Inflammatory macrophage (primary cell): ENCODE measurements around the gene TMEM190.
"Not testable (repeated sequence)": the region's sequence is repeated elsewhere in the genome, so short reads cannot be mapped to it uniquely, and the experiment has no call there.

Source experiments
- DNase-seq, 2 donors: peaks; one replicate each; pipeline ENCODE4 v3.0.0-alpha.2; 2020 to 2022

The TMEM190 gene

GRCh38 chr19:55391702-55392615 is 15.3 kb downstream of the TMEM190 start:
- DNase-seq = no peak

DNA sequence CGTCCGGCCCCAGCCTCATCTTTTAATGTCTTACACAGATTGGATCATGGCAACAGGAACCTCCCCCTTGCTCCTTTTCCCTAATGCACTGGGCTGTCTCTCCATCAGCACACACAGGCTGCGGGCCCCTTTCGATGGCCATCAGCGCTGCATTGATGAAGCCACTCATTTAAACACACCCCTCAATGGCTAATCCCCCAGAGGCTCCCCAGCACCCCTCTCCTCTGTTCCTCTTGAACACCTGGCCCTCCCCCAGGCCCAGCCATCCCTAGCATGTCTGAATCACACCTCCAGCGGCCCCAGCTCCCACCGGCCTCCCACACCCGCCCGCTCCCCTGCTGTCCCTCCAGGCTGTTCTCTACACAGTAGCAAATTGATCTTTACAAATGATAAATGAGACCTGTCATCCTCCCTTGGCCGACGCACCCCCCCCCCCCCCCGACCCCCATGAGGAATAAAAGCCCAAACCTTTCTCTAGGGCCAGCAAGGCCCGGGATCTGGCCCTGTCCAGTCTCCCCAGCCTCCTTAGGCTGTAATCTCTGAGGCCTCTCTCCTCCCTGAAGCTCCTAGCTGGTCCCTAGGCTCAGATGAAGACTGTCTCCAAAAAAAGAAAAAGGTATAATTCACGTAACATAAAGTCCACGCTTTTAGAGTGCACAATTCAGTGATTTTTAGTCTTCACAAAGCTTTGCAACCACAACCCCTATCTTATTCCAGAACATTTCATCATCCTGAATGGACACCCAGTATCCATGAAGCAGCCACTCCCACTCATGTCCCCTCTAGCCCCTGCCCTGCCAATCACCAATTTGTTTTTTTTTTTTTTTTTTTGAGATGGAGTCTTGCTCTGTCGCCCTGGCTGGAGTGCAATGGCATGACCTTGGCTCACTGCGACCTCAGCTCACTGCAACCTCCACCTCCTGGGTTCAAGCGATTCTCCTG is 16.5 kb downstream of the TMEM190 start:
- no peak for DNase-seq

GRCh38 chr19:55398200-55398925 is 21.7 kb downstream of the TMEM190 start:
- peak; percentile 42 to 68 for DNase-seq

DNA sequence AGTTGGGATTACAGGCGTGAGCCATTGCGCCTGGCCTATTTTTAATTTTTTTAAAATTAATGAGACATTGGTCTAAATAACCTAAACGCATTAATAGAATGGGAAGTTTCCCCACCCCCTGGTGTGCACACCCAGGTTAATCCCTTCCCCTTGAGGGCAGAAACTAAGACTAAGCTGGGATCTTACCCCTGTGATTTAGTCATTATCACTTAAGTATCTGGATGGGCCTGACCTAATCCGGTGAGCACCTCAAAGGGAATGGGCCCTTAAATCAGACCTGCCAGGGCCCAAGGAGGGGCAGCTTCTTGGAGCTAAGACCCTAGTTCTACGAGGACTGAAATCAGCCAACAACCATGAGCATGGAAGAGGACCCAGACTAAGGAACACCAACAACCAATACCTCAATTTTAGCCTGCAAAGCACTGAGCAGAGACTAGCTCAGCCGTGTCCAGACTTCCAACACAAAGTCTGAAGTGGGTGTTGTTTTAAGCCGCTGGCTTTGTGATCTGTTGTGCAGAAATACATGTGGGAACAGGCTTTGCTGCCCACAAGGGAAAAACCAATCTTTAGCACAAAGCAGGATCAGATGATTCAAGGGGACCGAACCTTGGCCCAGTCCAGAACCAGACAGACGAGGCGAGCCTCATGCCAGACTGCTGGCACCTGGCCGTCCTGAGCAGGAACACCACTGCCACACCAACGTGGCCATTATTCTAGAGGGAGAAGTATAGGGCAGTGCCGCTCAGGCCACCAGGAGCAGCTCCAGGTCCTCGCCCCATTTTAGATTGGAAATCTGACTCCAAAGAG is 23.9 kb downstream of the TMEM190 start:
- no peak for DNase-seq

- DNase-seq = not testable (repeated sequence)
Measured at GRCh38 chr19:55401390-55401789, 24.8 kb downstream of the TMEM190 start.

- DNase-seq = no peak
Measured at GRCh38 chr19:55402509-55402908, 25.9 kb downstream of the TMEM190 start.

DNA sequence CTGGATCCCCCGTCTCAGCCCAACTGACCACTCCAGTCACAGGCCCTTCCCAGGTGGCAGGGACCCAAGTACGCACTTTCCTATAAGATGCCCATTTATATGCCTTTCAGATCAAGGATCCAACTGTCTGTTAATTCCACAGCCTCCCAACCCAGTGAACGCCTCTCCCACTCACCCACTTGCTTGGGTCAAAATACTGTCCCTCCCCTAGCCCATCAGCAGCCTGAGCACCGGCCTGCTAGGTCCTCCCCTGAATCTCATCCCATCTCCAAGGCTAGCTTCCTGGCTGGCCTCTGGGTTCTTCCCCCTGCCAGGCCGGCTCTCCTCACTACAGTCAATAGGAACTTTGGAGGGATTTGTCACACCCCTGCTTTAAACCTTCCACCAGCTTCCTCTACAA is 29.0 kb downstream of the TMEM190 start:
- no peak for DNase-seq

DNA sequence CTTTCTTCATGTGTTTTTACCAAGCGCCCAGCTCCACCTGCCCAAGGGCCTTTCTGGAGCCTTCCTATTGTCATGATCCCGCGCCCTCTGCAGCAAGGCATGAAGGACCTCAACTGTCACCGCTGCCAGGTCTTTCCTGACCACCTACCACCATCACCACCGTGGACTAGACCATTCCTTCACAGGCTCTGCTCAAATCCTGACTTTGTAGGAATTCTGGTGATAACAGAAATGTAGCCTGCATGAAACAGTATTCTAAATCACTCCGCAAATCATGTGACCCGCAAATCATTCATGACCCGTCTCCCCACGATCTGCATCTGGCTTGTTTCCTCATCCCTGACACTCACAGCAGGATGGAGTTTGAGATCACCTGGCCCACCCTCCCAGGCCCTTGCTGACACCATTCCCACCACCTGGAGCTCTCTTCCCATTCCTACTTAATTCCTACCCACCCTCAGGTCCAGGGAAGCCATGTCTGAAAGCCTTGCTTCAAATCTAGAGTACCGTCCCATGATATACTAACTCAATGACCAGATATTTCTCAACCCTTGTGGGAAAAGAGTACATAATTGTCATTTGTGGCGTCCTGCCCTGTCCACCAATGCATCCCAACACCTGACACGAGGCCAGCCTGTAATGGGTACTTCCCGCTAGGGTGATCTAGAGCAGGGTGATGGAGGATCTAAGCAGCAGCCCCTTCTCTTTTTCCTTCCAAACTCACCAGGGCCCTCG is 29.6 kb downstream of the TMEM190 start:
- DNase-seq = no peak

DNA sequence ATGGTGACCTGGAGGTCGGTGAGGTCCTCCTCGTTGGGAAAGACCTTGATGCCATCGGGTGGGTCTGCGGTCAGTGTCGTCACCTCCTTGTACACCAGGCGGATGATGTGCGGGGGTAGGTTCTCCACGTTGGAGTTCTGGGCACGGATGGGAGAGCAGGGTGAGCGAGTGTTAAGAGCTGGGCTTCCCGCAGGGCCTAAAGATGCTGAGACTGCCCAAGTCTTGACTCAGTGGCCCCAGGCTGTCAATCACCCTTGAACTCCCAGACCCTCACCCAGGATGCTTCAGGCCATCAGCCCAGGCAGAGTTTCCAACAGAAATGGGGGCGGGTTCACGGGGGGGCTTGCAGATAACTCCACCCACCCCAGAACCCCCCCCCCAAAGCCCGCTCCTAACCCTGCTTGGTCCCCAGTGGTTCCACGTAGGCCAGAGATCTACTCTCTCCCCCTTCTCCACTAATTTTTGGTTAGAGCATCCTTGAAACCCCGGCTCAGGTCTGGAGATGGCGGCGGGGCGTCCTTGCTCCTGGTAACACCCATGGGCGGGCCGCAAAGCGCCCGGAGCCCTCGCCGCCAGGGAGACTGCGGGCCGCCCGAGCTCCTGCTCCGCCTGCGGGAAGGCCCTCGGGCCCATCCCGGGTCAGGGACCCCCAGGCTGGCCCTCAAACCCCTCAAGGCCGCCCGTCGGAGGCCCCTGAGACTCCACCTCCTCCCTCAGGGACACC is 30.4 kb downstream of the TMEM190 start:
- peak; percentile 28 to 53 for DNase-seq

DNA sequence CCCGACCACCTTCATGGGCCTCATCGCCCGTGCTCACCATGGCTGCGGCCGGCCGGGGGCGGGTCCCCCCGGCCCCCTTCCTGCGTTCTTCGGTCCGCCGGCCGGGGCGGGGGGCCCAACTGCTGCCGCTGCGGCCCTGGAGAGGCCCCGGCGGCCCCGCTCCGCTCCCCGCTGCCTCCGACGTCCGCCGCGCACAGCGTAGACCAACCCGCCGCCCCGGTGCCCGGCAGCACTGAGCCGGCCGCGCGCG is 30.8 kb downstream of the TMEM190 start, which contains the start of gene UBE2S:
UBE2S (minus strand) TSS at position 239 of the 250 bp plus-strand sequence; CDS start at position 40, 199 bp downstream.
- DNase-seq = not testable (repeated sequence)

DNA sequence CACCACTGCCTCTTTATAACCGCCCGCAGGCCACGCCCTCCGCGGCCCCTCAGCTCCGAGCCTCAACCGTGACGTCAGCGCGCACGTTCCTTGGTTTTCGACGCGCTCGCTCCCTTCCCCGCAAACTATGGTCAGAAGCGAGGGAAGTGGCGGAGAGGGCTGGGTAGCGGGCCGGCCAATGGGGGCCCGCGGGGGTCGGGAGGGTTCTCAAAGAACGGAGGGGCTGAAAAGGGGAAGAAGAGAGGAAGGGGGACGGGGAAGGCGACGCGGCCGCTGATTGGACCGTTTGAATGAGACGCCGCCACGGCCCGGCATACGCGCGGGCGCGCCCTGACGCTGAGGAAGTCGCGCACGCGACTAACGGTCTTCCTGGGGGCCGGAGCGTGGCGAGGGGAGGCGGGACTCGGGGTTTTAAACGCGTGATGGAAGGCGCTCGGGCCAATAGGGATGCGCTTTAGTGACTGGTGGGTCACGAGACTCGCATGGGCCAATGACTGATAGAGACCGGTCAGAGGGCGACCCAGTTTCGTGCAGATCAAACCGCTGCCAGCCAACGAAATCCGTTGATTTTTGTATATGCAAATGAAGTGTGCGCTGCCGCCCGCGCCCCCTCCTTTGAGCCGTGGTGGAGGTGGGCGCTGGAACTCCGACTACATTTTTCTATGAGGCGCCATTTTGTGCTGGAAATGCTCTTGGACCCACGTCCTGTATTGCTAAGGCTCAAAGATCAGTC is 31.3 kb downstream of the TMEM190 start:
- DNase-seq = peak; percentile 99 to 100

DNA sequence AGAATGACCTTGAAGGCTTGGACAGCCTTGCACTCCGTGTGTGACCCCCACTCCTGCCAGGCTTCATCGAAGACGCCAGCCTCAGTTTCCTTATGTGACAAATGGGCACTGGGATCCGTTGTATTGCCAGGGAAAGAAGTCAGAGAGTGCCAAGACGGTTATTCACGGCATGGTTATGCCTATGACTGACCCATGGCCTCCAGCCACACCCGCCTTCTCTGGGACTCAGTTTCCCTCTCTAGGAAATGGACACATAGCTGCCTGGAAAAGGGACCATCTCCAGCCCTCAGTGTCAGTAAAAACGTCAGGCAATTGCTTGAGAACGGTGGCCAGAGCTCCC is 31.9 kb downstream of the TMEM190 start:
- DNase-seq = no peak

DNA sequence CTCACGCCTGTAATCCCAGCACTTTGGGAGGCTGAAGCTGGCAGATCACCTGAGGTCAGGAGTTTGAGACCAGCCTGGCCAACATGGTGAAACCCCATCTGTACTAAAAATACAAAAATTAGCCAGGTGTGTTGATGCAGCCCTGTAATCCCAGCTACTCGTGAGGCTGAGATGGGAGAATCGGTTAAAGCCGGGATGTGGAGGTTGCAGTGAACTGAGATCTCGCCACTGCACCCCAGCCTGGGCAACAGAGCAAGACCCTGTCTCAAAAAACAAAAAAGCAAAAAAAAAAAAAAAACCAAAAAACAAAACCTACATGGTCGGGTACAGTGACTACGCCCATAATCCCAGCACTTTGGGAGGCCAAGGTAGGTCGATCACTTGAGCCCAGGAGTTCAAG is 32.6 kb downstream of the TMEM190 start:
- DNase-seq = not testable (repeated sequence)

GRCh38 chr19:55410168-55410567 is 33.5 kb downstream of the TMEM190 start:
- no peak for DNase-seq

DNA sequence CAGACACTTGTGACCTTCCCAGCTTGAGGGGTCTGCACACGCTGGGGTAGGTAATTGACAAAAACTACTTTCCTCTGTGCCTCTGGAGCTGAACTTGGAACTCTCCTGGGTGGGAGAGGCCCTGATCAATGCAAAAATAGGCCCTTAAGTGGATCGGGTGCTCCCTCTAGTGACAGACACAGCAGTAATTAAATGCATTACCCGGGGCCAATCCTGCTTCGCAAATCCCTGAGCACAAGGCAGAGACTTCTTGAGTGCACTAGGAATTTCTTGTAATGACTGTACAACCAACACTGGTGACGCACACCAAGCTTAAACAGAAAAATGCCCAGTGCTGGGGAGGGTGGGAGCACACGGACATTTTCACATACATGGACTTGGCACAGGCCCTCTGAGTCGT is 41.6 kb downstream of the TMEM190 start:
- DNase-seq = peak; percentile 68 to 71

DNA sequence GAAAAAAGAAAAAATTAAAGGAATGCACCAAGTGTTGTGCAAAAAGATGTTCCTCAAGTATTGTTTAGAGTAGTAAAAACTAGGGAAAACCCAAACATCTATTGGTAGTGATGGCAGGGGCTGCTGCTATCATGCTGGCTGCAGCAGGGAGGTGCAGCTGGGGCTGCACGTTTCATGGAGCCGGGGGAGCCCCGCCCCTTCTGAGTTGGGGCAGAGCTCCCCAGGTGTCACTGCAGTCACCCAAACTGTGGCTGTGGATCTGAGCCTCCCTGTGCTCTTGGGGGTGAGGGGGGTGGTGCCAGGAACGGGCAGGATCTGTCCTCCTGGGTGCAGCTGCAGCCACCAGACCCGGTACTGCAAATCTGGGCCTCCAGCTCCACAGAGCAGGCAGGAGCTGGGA is 42.5 kb downstream of the TMEM190 start:
- DNase-seq = no peak

- no peak for DNase-seq
Measured at GRCh38 chr19:55419624-55420236, 43.1 kb downstream of the TMEM190 start.

- peak in 1 of 2 donors; percentile 15 for DNase-seq
Measured at GRCh38 chr19:55421281-55421680, 44.7 kb downstream of the TMEM190 start.

GRCh38 chr19:55423225-55424005 is 46.8 kb downstream of the TMEM190 start:
- DNase-seq = no peak
